ENCODE data around the gene CLDN4. TPM values are rescaled to one million over a fixed set of nuclear protein-coding genes. Genes with fewer than 3 reads are reported as not detected.
A peak's percentile ranks its signal among the peaks of the same experiment; 100 is the strongest.

The CLDN4 gene
- total and polyA plus RNA-seq, 12 donors, result 0.04 to 1.2 (median 0.41) TPM; not detected in 1

DNA sequence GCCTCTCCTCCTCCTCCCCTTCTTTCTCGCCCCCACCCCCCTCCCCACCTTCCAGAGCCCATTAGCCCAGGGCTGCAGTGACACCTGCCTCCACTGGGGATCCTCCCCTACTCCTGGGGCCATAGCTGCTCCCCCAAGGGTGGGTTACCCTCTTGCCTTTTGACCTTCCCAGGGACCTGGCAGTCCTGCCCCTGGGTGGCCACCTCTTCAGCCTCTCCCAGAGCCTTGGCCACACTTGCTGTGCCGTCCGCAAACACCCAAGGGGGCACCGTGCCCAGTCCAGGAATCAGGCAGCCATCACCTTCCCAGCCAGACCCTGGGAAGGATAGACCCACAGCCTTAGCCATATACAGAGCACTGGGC is 19.8 kb upstream of the CLDN4 start:
- DNase-seq, result no peak
- 17 to 43% (median 35%) methylated on average over 1 to 4 of the region's 4 CpGs for WGBS, 4 donors
- Histone ChIP-seq H3K27ac (no peak overlapping the region), H3K4me1 (replicated peaks in 1 of 2) (no peaks in the 10 kb centered on the region), H3K4me3 (no peak overlapping the region), H3K27me3 (no peaks in the 10 kb centered on the region), H3K9me3 (replicated peaks in 1 of 3) (no peaks in the 10 kb centered on the region), H3K36me3 (replicated peaks in 1 of 2) (no peaks in the 10 kb centered on the region)
- TF ChIP-seq CTCF (IDR thresholded peaks at IDR 0.05) (no peak), POLR2A (IDR thresholded peaks at IDR 0.05) (no peak)
- intact Hi-C loops (cut with DNase I), result loop anchor here in 1 of 2 donors (2.0 kb wide), 1 partner anchor 46 kb away; no protein-coding TSS in a partner anchor

DNA sequence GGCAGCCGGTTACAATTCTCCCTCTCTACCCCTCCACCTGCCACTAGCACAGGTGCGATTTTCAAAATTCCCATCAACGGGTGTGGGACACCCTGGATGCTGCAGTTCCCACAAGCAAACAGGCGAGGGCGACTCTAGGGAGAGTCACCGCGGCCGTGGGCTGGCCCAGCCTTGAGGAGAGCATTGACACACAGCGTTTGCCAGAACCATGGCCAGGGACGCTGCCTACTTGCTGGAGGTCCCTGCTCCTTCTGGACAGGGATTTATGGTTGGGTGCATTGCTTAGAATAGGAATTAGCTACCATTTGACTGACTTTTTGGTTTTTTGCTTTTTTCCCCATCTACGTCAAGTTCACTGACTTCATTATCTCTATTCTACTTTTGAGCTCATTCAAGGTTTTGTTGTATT is 19.0 kb upstream of the CLDN4 start:
- H3K36me3 ChIP-seq (replicated peaks in 1 of 2), result no peaks in the 10 kb centered on the region
- no peaks in the 10 kb centered on the region for H3K27me3 ChIP-seq
- no peak overlapping the region for H3K4me3 ChIP-seq
- intact Hi-C loops (cut with DNase I), result loop anchor here (2.0 kb wide), 2 partner anchors 43 to 45 kb away; no protein-coding TSS in a partner anchor
- H3K9me3 ChIP-seq (replicated peaks in 1 of 3), result no peaks in the 10 kb centered on the region
- peak; percentile 76 to 89 (median 78) for TF ChIP-seq CTCF (IDR thresholded peaks at IDR 0.05)
- TF ChIP-seq POLR2A (IDR thresholded peaks at IDR 0.05), result no peak
- no peaks in the 10 kb centered on the region for H3K4me1 ChIP-seq (replicated peaks in 1 of 2)
- peak; percentile 74 to 84 (median 79) for DNase-seq
- H3K27ac ChIP-seq, result no peak overlapping the region
- 8 to 21% (median 10%) methylated on average over 4 to 11 of the region's 11 CpGs for WGBS, 4 donors

DNA sequence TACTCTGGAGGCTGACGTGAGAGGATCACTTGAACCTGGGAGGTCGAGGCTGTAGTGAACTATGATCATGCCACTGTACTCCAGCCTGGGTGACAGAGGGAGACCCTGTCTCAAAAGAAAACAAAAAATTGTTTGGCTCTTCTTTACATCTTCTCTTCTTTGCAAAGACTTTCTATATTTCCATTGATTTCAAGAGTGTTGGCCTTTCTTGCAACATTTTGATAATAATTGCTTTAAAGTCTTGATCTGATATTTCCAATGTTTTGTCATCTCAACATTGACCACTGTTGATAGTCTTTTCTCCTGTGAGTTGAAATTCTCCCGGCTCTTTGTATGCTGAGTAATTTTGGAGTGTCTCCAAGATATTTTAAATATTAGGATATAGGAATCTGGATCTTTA is 17.8 kb upstream of the CLDN4 start:
- no peak for DNase-seq

GRCh38 chr7:73815436-73815835 is 15.4 kb upstream of the CLDN4 start:
- intact Hi-C loops (cut with DNase I), result loop anchor here in 1 of 2 donors (5.0 kb wide), 1 partner anchor 73 kb away; no protein-coding TSS in a partner anchor
- H3K9me3 ChIP-seq (replicated peaks in 1 of 3), result no peaks in the 10 kb centered on the region
- no peak overlapping the region for H3K27ac ChIP-seq
- H3K4me3 ChIP-seq, result no peak overlapping the region
- TF ChIP-seq POLR2A (IDR thresholded peaks at IDR 0.05) (no peak), CTCF (IDR thresholded peaks at IDR 0.05) (no peak)
- H3K36me3 ChIP-seq (replicated peaks in 1 of 2), result no peaks in the 10 kb centered on the region
- WGBS, 4 donors, result 78 to 88% (median 83%) methylated on average over 8 of the region's 8 CpGs
- peak in 1 of 7 donors; percentile 34 for DNase-seq
- no peaks in the 10 kb centered on the region for H3K4me1 ChIP-seq (replicated peaks in 1 of 2)
- no peaks in the 10 kb centered on the region for H3K27me3 ChIP-seq

More for the DNA sequence above, 17.8 kb upstream of the CLDN4 start:
- Histone ChIP-seq H3K36me3 (replicated peaks in 1 of 2) (no peaks in the 10 kb centered on the region), H3K27me3 (no peaks in the 10 kb centered on the region), H3K4me3 (no peak overlapping the region), H3K27ac (no peak overlapping the region), H3K4me1 (replicated peaks in 1 of 2) (no peaks in the 10 kb centered on the region), H3K9me3 (replicated peaks in 1 of 3) (no peaks in the 10 kb centered on the region)
- TF ChIP-seq CTCF (IDR thresholded peaks at IDR 0.05) (no peak), POLR2A (IDR thresholded peaks at IDR 0.05) (no peak)
- intact Hi-C loops (cut with DNase I), result loop anchor here in 1 of 2 donors (2.0 kb wide), 1 partner anchor 42 kb away; no protein-coding TSS in a partner anchor
- WGBS, 4 donors, result 84 to 94% (median 92%) methylated on average over 3 of the region's 3 CpGs

Data from adrenal gland (tissue), 12 donors.